Body of pancreas (tissue), 4 donors: ENCODE measurements around the gene SPDYE16. TPM values are rescaled to one million over a fixed set of nuclear protein-coding genes. Genes with fewer than 3 reads are reported as not detected.
"Not testable (repeated sequence)": the region's sequence is repeated elsewhere in the genome, so short reads cannot be mapped to it uniquely, and the experiment has no call there.

Experiments used
- ATAC-seq: fragments of 150-250 bp; one replicate; pipeline ENCODE4 v1.9.1; 2016
- DNase-seq, 4 donors: peaks; one replicate each; pipeline ENCODE4 v3.0.0-alpha.2; 2019
- H3K27ac ChIP-seq, 4 donors: fragments of 200-600 bp; sonication (generic); 1 replicate in 3 of 4; 2 replicates in 1 of 4; pipeline versions ENCODE4 v1.5.1 to v1.6.1; 2016 to 2019; ENCODE audit warnings: mild to moderate bottlenecking in 1 of 4, mixed read lengths in 1 of 4, moderate library complexity in 1 of 4
- H3K27me3 ChIP-seq, 2 donors: fragments of 200-600 bp; sonication (generic); one replicate each; pipeline ENCODE4 v1.6.0; 2016; ENCODE audit warnings: mild to moderate bottlenecking in 1 of 2
- H3K36me3 ChIP-seq, 2 donors: fragments of 200-600 bp; sonication (generic); replicated peaks in 1 of 2; 2 replicates each; pipeline ENCODE4 v1.5.1; 2016; ENCODE audit warnings: low read depth in 2 of 2; ENCODE audit not compliant: insufficient read depth in 1 of 2
- H3K4me1 ChIP-seq: fragments of 200-600 bp; sonication (generic); one replicate; pipeline ENCODE4 v1.6.0; 2016
- H3K4me3 ChIP-seq, 2 donors: fragments of 200-600 bp; sonication (generic); 1 replicate in 1 of 2; 2 replicates in 1 of 2; pipeline ENCODE4 v1.5.1; 2016 to 2019
- H3K9me3 ChIP-seq, 3 donors: fragments of 200-600 bp; sonication (generic); 1 replicate in 2 of 3; 2 replicates in 1 of 3; pipeline ENCODE4 v1.5.1; 2016
- CTCF ChIP-seq, 7 experiments: fragments of 450-650 bp in 4 of 7; fragments of 200-600 bp in 3 of 7; sonication (generic) in 3 of 7; IDR thresholded peaks; one replicate each; pipeline ENCODE4 v1.5.1; 2016 to 2019; ENCODE audit warnings: antibody characterized with exemption in 7 of 7
- POLR2A ChIP-seq, 3 donors: fragments of 450-650 bp; IDR thresholded peaks; one replicate each; pipeline ENCODE4 v1.6.1; 2016; ENCODE audit warnings: antibody characterized with exemption in 3 of 3, mild to moderate bottlenecking in 2 of 3
- WGBS, 2 donors: methylation state at CpG; one replicate each; pipeline ENCODE4 v1.1.5; 2017; 5-methylcytosine and 5-hydroxymethylcytosine counted together
- intact Hi-C: fragments of 100-400 bp; cut with DNase I; formaldehyde crosslinking; loops from one replicate; pipeline ENCODE4 v1.15.1; 2023
- total RNA-seq, 2 donors: library from RNA; depleted of rRNA; stranded (reverse); fragments of >200 nt; gene quantifications; one replicate each; pipeline ENCODE4 v1.1.0, GENCODE V29; 2016

SPDYE16 gene
- total RNA-seq, 2 donors from 2014 or later, result 0.26 TPM; not detected in 1

GRCh38 chr7:76513817-76514799, 29.0 kb downstream of the SPDYE16 start:
- no peak overlapping the region for H3K27ac ChIP-seq

GRCh38 chr7:76512941-76513816, 29.9 kb downstream of the SPDYE16 start:
- DNase-seq, result peak in 1 of 4 donors; percentile 14
- TF ChIP-seq POLR2A (IDR thresholded peaks at IDR 0.05) (no peak), CTCF (IDR thresholded peaks at IDR 0.05) (peak in 2 of 7 experiments; percentile 9 to 13)
- Histone ChIP-seq H3K4me3 (no peak overlapping the region), H3K27me3 (no peaks in the 10 kb centered on the region), H3K4me1 (peaks cover 13% of the 10 kb centered on the region), H3K36me3 (no peaks in the 10 kb centered on the region), H3K27ac (no peak overlapping the region), H3K9me3 (no peaks in the 10 kb centered on the region)
- intact Hi-C loops, result no loop called here
- no peak for ATAC-seq
- 67 to 70% methylated on average over 10 to 20 of the region's 21 CpGs for WGBS, 2 donors

More at GRCh38 chr7:76513817-76514799, 29.0 kb downstream of the SPDYE16 start:
- no peak overlapping the region for H3K4me3 ChIP-seq
- WGBS, 2 donors, result 85 to 88% methylated on average over 26 to 29 of the region's 29 CpGs
- TF ChIP-seq POLR2A (IDR thresholded peaks at IDR 0.05), result no peak
- no peak for TF ChIP-seq CTCF (IDR thresholded peaks at IDR 0.05)
- peak in 1 of 4 donors; percentile 7 for DNase-seq
- H3K9me3 ChIP-seq, result no peaks in the 10 kb centered on the region
- ATAC-seq, result no peak
- no peaks in the 10 kb centered on the region for H3K36me3 ChIP-seq
- intact Hi-C loops, result no loop called here
- no peaks in the 10 kb centered on the region for H3K27me3 ChIP-seq
- peaks cover 13% of the 10 kb centered on the region for H3K4me1 ChIP-seq

- H3K27me3 ChIP-seq, H3K9me3 ChIP-seq, H3K4me3 ChIP-seq, intact Hi-C loops, H3K27ac ChIP-seq, H3K36me3 ChIP-seq, DNase-seq: not testable (repeated sequence)
- peaks cover 13% of the 10 kb centered on the region for H3K4me1 ChIP-seq
- peak; percentile 62 for ATAC-seq
- WGBS, 2 donors, result no CpG with 5 or more reads among the region's 31 CpGs
Observed at GRCh38 chr7:76511911-76512885, 30.9 kb downstream of the SPDYE16 start.

GRCh38 chr7:76511200-76511910, 31.7 kb downstream of the SPDYE16 start:
- peaks cover 13% of the 10 kb centered on the region for H3K4me1 ChIP-seq
- WGBS, 2 donors, result 69% methylated on average over 18 of the region's 24 CpGs; no CpG with 5 or more reads in 1 of the 2 donors
- H3K4me3 ChIP-seq, DNase-seq, H3K27me3 ChIP-seq, H3K9me3 ChIP-seq, H3K27ac ChIP-seq, ATAC-seq, intact Hi-C loops, H3K36me3 ChIP-seq: not testable (repeated sequence)
